GM04504 (cell line): ENCODE results near the gene AOAH.
"Not testable (repeated sequence)": the region's sequence is repeated elsewhere in the genome, so short reads cannot be mapped to it uniquely, and the experiment has no call there.

Source experiments
- DNase-seq: peaks from one replicate; pipeline ENCODE4 v3.0.0-alpha.2; 2012; ENCODE audit warnings: low read depth

AOAH gene

GRCh38 chr7:36466001-36466400, 258.3 kb downstream of the AOAH start:
- not testable (repeated sequence) for DNase-seq

GRCh38 chr7:36464271-36464670, 260.0 kb downstream of the AOAH start:
- no peak for DNase-seq
